Effector memory CD4-positive, alpha-beta T cell (primary cell): ENCODE results near the gene FBLN1.

Experiments
- DNase-seq, 3 donors: peaks; one replicate each; pipeline ENCODE4 v3.0.0-alpha.2; 2020
- H3K27ac ChIP-seq: 2 replicates; pipeline ENCODE4 v1.7.0; 2013; ENCODE audit warnings: mild to moderate bottlenecking, low read length, moderate library complexity; ENCODE audit not compliant: insufficient read depth, poor library complexity, severe bottlenecking
- H3K27me3 ChIP-seq: replicated peaks from 2 replicates; pipeline ENCODE4 v1.7.0; 2013; ENCODE audit warnings: mild to moderate bottlenecking, low read length; ENCODE audit not compliant: insufficient read depth, control insufficient read depth, poor library complexity, severe bottlenecking
- H3K36me3 ChIP-seq: 2 replicates; pipeline ENCODE4 v1.7.0; 2013; ENCODE audit warnings: mild to moderate bottlenecking, low read length, moderate library complexity; ENCODE audit not compliant: control insufficient read depth, insufficient read depth
- H3K4me1 ChIP-seq: 2 replicates; pipeline ENCODE4 v1.7.0; 2013; ENCODE audit warnings: low read length, mild to moderate bottlenecking; ENCODE audit not compliant: control insufficient read depth, insufficient read depth, poor library complexity, severe bottlenecking
- H3K4me3 ChIP-seq: 2 replicates; pipeline ENCODE4 v1.7.0; 2013; ENCODE audit warnings: low read length, low read depth, mild to moderate bottlenecking; ENCODE audit not compliant: insufficient read depth, poor library complexity, severe bottlenecking
- H3K9me3 ChIP-seq: 2 replicates; pipeline ENCODE4 v1.7.0; 2013; ENCODE audit warnings: mild to moderate bottlenecking, low read length, moderate library complexity; ENCODE audit not compliant: control insufficient read depth

Gene FBLN1

GRCh38 chr22:45640941-45641621 lies 138.4 kb downstream of the FBLN1 start:
- Histone ChIP-seq H3K9me3 (no peaks in the 10 kb centered on the region), H3K27me3 (peaks cover 24% of the 10 kb centered on the region), H3K36me3 (no peaks in the 10 kb centered on the region), H3K4me3 (no peak overlapping the region), H3K4me1 (peaks cover 7% of the 10 kb centered on the region), H3K27ac (no peak overlapping the region)
- DNase-seq, result no peak

DNA sequence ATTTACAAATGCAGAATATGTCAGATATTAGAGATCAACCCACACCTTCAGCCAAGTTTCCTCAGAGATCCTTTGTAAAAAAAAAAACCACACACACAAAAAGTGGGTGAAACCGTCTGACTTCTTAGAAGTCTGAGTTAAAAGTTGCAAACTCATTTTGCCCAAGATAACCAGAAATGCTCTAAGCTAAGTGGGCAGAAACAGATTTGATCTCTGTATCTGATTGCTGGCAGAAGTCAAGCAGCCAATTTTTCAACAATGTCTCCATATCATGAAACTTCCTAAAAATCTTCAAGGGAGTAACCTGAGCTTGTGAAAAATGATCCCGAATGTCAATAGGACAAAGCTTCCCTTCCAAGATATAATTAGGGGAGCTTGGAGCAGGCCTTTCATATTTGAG lies 140.3 kb downstream of the FBLN1 start:
- Histone ChIP-seq H3K9me3 (no peaks in the 10 kb centered on the region), H3K4me1 (peaks cover 7% of the 10 kb centered on the region), H3K36me3 (no peaks in the 10 kb centered on the region), H3K27me3 (peaks cover 26% of the 10 kb centered on the region), H3K27ac (no peak overlapping the region), H3K4me3 (no peak overlapping the region)
- DNase-seq, result no peak

DNA sequence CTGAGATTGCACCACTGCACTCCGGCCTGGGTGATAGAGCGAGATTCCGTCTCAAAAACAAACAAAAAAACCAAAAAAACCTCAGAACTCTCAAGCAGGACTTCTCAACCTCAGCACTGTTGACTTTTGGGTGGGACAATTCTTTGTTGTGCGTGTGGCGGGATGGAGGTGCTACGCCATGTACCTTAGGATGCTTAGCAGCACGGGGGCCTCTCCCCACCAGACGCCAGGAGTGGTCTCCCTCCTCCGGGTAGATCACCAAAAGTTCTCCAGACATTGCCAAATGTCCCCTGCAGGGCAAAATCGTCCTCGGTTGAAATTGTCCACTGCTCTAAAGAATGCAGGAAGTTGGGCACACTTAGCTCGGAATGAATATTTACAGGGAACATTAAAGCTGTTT lies 142.0 kb downstream of the FBLN1 start:
- Histone ChIP-seq H3K36me3 (no peaks in the 10 kb centered on the region), H3K27ac (no peak overlapping the region), H3K27me3 (peaks cover 20% of the 10 kb centered on the region)

DNA sequence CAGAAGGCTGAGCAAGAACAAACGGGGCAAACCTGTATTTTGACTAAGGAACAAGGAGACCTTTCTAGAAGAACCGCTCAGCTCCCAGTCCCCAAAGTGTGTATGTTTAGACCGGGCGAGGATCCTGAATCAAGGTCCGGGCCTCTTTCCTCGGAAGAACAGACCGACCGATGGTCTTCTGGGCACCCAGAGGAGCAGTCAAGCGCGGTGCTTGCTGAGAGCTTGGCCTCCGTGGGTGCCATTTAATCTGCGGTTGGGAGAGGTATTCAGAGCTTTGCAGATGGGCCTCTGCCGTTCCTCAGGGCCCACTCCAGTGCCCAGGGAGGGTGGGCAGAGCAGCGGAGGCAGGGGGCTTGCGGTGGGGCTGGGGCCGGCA lies 142.5 kb downstream of the FBLN1 start:
- no peak for DNase-seq
- no peaks in the 10 kb centered on the region for H3K36me3 ChIP-seq
- H3K27ac ChIP-seq, result no peak overlapping the region
- no peaks in the 10 kb centered on the region for H3K9me3 ChIP-seq
- H3K4me3 ChIP-seq, result no peak overlapping the region
- peaks cover 7% of the 10 kb centered on the region for H3K4me1 ChIP-seq
- peaks cover 17% of the 10 kb centered on the region for H3K27me3 ChIP-seq

More for the DNA sequence above, 142.0 kb downstream of the FBLN1 start:
- H3K4me3 ChIP-seq, result no peak overlapping the region
- no peak for DNase-seq
- H3K4me1 ChIP-seq, result peaks cover 7% of the 10 kb centered on the region
- no peaks in the 10 kb centered on the region for H3K9me3 ChIP-seq

DNA sequence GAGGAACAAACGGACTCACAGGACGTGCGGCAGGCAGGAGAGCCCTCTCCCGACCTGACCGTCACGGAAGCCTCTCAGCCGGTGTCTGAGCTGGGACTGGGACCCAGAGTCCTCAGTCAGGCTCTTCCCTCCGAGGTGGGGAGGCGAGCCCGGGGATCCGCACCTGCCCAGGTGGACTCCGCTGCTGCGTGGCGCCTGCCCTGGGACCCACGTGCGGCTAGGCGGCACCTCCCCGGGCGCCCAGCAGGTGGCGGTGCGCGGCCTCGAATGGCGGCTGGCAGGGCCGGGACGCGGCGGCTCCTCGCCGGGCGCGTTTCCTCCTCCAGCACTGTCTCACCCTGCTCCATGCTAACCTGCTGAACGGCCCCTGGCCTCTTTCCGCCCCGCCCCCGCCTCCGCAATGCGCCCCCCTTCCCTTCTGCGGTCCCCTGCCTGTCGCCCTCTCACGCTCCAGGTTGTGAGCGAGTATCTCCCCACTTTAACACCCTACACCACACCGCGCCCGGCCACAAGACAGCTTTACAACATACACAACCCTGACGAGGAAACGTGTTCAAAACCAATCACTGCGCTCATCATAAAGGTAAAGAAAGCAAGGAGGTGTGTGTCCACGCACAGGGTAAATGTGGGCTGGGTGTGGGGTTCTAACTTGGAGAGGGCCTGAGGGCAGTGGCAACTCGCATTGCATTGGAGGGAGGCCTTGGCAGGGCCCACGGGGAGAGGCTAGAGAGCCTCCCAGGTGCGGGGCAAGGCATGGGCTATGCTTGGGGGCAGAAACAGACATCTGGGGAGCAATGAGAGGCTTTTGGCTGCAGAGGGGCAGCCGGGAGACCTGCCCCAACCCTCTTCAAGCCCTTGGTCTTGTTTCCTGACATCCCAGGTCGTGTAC lies 143.1 kb downstream of the FBLN1 start:
- peak; percentile 47 to 56 (median 52) for DNase-seq
- Histone ChIP-seq H3K4me1 (peaks cover 7% of the 10 kb centered on the region), H3K9me3 (no peaks in the 10 kb centered on the region), H3K27ac (no peak overlapping the region), H3K27me3 (peaks cover 11% of the 10 kb centered on the region), H3K36me3 (no peaks in the 10 kb centered on the region), H3K4me3 (no peak overlapping the region)

- no peaks in the 10 kb centered on the region for H3K36me3 ChIP-seq
- peaks cover 9% of the 10 kb centered on the region for H3K27me3 ChIP-seq
- no peaks in the 10 kb centered on the region for H3K9me3 ChIP-seq
- no peak overlapping the region for H3K27ac ChIP-seq
- no peak for DNase-seq
- peaks cover 7% of the 10 kb centered on the region for H3K4me1 ChIP-seq
- H3K4me3 ChIP-seq, result no peak overlapping the region
Observed at GRCh38 chr22:45647532-45648225, 145.0 kb downstream of the FBLN1 start.

DNA sequence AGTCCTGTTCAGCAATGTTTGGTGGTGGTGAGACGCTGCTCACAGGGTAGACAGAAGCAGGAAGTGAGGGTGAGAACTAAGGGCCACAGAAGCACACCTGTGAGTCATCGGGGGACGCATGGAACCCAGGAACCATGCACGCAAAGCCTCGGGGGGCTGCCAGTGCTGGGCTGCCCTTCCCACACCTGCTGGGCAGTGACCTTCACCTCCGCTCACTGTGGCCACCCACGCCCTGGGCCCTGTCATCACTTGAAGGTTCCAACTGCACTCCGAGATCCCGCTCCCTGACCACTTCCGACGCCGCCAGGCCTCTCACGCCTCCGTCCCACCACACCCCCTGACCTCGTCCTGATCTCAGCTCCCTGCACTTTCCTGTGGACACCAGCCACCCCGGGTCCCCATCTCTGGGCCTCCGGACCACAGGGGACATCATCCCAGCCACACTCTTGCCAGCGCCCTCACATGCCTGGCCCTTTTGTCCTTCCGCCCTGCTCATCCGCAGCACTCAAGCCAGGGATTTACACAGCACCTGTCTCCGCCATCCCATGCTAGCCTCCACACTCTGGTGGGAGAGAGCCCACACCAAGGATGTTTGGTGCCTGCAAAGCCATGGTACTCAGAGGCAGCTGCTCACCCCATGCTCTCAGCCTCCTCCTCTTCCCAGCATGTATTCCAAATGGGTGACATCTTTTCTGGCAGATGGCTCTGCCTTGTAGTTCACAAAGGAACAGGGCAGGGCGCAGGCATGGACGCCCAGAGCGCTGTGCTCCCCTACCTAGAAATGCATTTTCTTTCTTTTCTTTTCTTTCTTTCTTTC lies 145.8 kb downstream of the FBLN1 start:
- peaks cover 9% of the 10 kb centered on the region for H3K27me3 ChIP-seq
- H3K9me3 ChIP-seq, result no peaks in the 10 kb centered on the region
- no peaks in the 10 kb centered on the region for H3K36me3 ChIP-seq
- no peak overlapping the region for H3K4me3 ChIP-seq
- H3K27ac ChIP-seq, result no peak overlapping the region
- no peak for DNase-seq
- peaks cover 7% of the 10 kb centered on the region for H3K4me1 ChIP-seq

DNA sequence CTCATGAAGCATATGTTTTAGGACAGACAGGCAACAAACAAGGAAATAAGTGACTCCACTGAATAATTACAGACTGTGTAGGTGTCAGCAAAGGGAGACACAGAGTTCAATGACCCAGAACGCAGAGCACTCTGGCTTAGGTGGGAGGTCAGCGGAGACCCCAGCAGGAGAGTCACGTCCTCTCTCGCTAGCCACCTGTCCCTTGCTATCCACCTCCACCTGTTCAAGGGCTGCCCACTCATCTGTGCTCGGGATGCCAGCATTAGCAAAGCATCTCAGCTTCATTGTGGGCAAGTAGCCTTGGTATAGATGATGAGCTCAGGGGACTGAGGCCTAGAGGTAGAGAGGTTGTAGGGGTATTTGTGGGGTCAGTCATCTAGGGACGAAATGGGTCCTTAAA lies 147.1 kb downstream of the FBLN1 start:
- DNase-seq, result no peak
- no peak overlapping the region for H3K4me3 ChIP-seq
- H3K27me3 ChIP-seq, result peaks cover 7% of the 10 kb centered on the region

DNA sequence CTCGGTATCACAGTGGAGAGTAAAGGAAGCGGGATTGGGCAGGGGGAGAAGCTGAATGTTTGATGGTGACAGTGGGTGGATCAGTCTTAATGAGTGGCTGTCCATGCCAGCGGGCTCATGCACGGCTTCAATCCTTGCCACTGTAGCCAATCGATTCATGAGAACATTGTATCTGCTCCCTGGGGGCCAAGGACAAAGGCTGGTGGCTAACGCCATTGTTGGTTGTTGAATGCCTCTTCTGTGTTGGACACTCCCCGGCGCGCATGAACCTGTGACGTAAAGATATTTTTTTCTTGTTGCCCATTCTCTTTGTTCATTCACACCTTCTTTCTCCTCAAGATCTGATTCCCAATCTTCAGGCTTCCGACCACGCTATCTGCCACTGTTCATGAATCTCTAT lies 148.0 kb downstream of the FBLN1 start:
- Histone ChIP-seq H3K4me1 (peaks cover 2% of the 10 kb centered on the region), H3K27ac (no peak overlapping the region), H3K9me3 (no peaks in the 10 kb centered on the region), H3K27me3 (peaks cover 4% of the 10 kb centered on the region), H3K36me3 (no peaks in the 10 kb centered on the region), H3K4me3 (no peak overlapping the region)
- DNase-seq, result no peak

More for the DNA sequence above, 147.1 kb downstream of the FBLN1 start:
- no peak overlapping the region for H3K27ac ChIP-seq
- no peaks in the 10 kb centered on the region for H3K9me3 ChIP-seq
- H3K4me1 ChIP-seq, result peaks cover 7% of the 10 kb centered on the region
- no peaks in the 10 kb centered on the region for H3K36me3 ChIP-seq
